A549 (cell line): ENCODE results near the gene TIAM2.

Source experiments
- CTCF ChIP-seq: fragments of >200 bp; sonication (Bioruptor Twin); formaldehyde crosslinking; IDR thresholded peaks from 3 replicates; pipeline ENCODE4 v1.5.1; 2016
- HDAC2 ChIP-seq: fragments of 200-600 bp; sonication (generic); IDR thresholded peaks from 2 replicates; pipeline ENCODE4 v1.6.1; 2016

- TF ChIP-seq CTCF (no peak), HDAC2 (no peak)
These were observed 200.8 kb downstream of the TIAM2 start for GRCh38 chr6:155195903-155196302.
